H1 (cell line): ENCODE results near the gene DHCR24. TPM values are rescaled to one million over a fixed set of nuclear protein-coding genes. Genes with fewer than 3 reads are reported as not detected.

Experiments
- CTCF ChIA-PET: fragments of 300-600 bp; sonication (Branson Sonifier 250); formaldehyde crosslinking; loops from one replicate; lab custom pipeline; 2021; ENCODE audit not compliant: partially characterized antibody; lab: Charles Lee
- POLR2A ChIA-PET: fragments of 300-600 bp; sonication (Branson Sonifier 250); formaldehyde crosslinking; loops from one replicate; lab custom pipeline; 2021; ENCODE audit warnings: inconsistent platforms; ENCODE audit not compliant: partially characterized antibody; lab: Charles Lee
- DNase-seq, 2 experiments: peaks; one replicate each; pipeline versions ENCODE4 v3.0.0 to v3.0.0-alpha.2; 2010 to 2022; ENCODE audit warnings: low spot score in 2 of 2, low read depth in 1 of 2, mixed read lengths in 1 of 2
- FAIRE-seq: peaks from 2 replicates; lab custom pipeline; 2011; peaks lifted over from hg19 to GRCh38; lab: Jason Lieb, UNC
- H2AFZ ChIP-seq: 2 replicates; pipeline ENCODE4 v1.8.1; 2012; ENCODE audit warnings: low read length, inconsistent platforms
- H2AK5ac ChIP-seq: 2 replicates; pipeline ENCODE4 v1.6.1; 2013; ENCODE audit warnings: low read depth, low read length
- H2BK120ac ChIP-seq: replicated peaks from 2 replicates; pipeline ENCODE3; 2013; ENCODE audit warnings: low read depth, low read length, inconsistent platforms
- H2BK12ac ChIP-seq: 2 replicates; pipeline ENCODE4 v1.6.1; 2013; ENCODE audit warnings: low read depth, low read length
- H2BK15ac ChIP-seq: 2 replicates; pipeline ENCODE4 v1.6.1; 2013; ENCODE audit warnings: low read length
- H2BK20ac ChIP-seq: 2 replicates; pipeline ENCODE4 v1.6.1; 2013; ENCODE audit warnings: low read length
- H2BK5ac ChIP-seq: 2 replicates; pipeline ENCODE4 v1.6.1; 2013; ENCODE audit warnings: low read depth, low read length
- H3K14ac ChIP-seq: 2 replicates; pipeline ENCODE4 v1.6.1; 2013; ENCODE audit warnings: inconsistent platforms; ENCODE audit not compliant: insufficient read length
- H3K18ac ChIP-seq: 2 replicates; pipeline ENCODE4 v1.6.1; 2013; ENCODE audit warnings: low read length; ENCODE audit errors: extremely low read depth
- H3K23ac ChIP-seq: 2 replicates; pipeline ENCODE4 v1.6.1; 2013; ENCODE audit warnings: inconsistent platforms; ENCODE audit not compliant: insufficient read length
- H3K23me2 ChIP-seq: 2 replicates; pipeline ENCODE4 v1.6.1; 2013; ENCODE audit warnings: low read depth, low read length
- H3K27ac ChIP-seq: 2 replicates; pipeline ENCODE4 v1.6.1; 2011; ENCODE audit warnings: low read depth, low read length, inconsistent platforms
- H3K27me3 ChIP-seq, 4 experiments: replicated peaks in 1 of 4; 1 replicate in 1 of 4; 2 replicates in 3 of 4; pipeline versions ENCODE4 v1.6.1 to v1.8.1; 2011 to 2013; ENCODE audit warnings: low read length in 3 of 4, mild to moderate bottlenecking in 3 of 4, inconsistent platforms in 2 of 4, mixed read lengths in 2 of 4, moderate library complexity in 1 of 4; ENCODE audit not compliant: control insufficient read depth in 3 of 4, insufficient read depth in 3 of 4; ENCODE audit errors: extremely low read depth in 1 of 4
- H3K36me3 ChIP-seq, 4 experiments: 2 replicates each; pipeline versions ENCODE4 v1.6.1 to v1.8.1; 2011 to 2013; ENCODE audit warnings: mild to moderate bottlenecking in 4 of 4, low read length in 3 of 4, moderate library complexity in 2 of 4, control low read depth in 1 of 4, inconsistent platforms in 1 of 4; ENCODE audit not compliant: insufficient read depth in 4 of 4, control insufficient read depth in 2 of 4
- H3K4ac ChIP-seq: replicated peaks from 2 replicates; pipeline ENCODE3; 2013; ENCODE audit warnings: low read length, low read depth, mixed read lengths, inconsistent platforms; ENCODE audit not compliant: insufficient read length
- H3K4me1 ChIP-seq, 4 experiments: replicated peaks in 1 of 4; 1 replicate in 1 of 4; 2 replicates in 3 of 4; pipeline versions ENCODE4 v1.6.1 to v1.8.1; 2011 to 2013; ENCODE audit warnings: low read length in 3 of 4, inconsistent platforms in 2 of 4, mixed read lengths in 1 of 4; ENCODE audit not compliant: insufficient read depth in 4 of 4, control insufficient read depth in 3 of 4
- H3K4me2 ChIP-seq, 2 experiments: 2 replicates each; pipeline versions ENCODE4 v1.6.1 to v1.8.1; 2011 to 2013; ENCODE audit warnings: low read depth in 2 of 2, low read length in 2 of 2, control low read depth in 1 of 2, inconsistent platforms in 1 of 2, mild to moderate bottlenecking in 1 of 2; ENCODE audit not compliant: insufficient read depth in 1 of 2
- H3K4me3 ChIP-seq, 4 experiments: fragments of 200-600, 300-600 bp in 1 of 4; sonication (generic), shearing (Covaris generic), sonication (Bioruptor Twin) in 1 of 4; 2 replicates each; pipeline versions ENCODE4 v1.5.1 to v1.8.1; 2011 to 2016; ENCODE audit warnings: low read length in 4 of 4, low read depth in 3 of 4, control low read depth in 2 of 4, inconsistent platforms in 2 of 4, mild to moderate bottlenecking in 2 of 4, mixed read lengths in 1 of 4, moderate library complexity in 1 of 4; ENCODE audit not compliant: insufficient read depth in 2 of 4; ENCODE audit errors: extremely low read depth in 1 of 4
- H3K56ac ChIP-seq: replicated peaks from 2 replicates; pipeline ENCODE3; 2013; ENCODE audit warnings: low read depth, mild to moderate bottlenecking, mixed read lengths, low read length, inconsistent platforms; ENCODE audit not compliant: insufficient read length
- H3K79me1 ChIP-seq: 2 replicates; pipeline ENCODE4 v1.6.1; 2013; ENCODE audit warnings: low read depth, low read length, control low read depth
- H3K79me2 ChIP-seq, 2 experiments: 2 replicates each; pipeline versions ENCODE4 v1.6.1 to v1.8.1; 2012 to 2013; ENCODE audit warnings: low read length in 2 of 2, mild to moderate bottlenecking in 2 of 2, inconsistent platforms in 1 of 2; ENCODE audit not compliant: insufficient read depth in 2 of 2, control insufficient read depth in 1 of 2
- H3K9ac ChIP-seq, 4 experiments: replicated peaks in 1 of 4; 1 replicate in 1 of 4; 2 replicates in 3 of 4; pipeline versions ENCODE4 v1.6.1 to v1.8.1; 2011 to 2013; ENCODE audit warnings: low read depth in 3 of 4, low read length in 3 of 4, control low read depth in 2 of 4, mild to moderate bottlenecking in 2 of 4, moderate library complexity in 2 of 4, inconsistent platforms in 1 of 4; ENCODE audit errors: extremely low read depth in 1 of 4
- H3K9me3 ChIP-seq, 2 experiments: 2 replicates each; pipeline versions ENCODE4 v1.6.1 to v1.8.1; 2012 to 2013; ENCODE audit warnings: mild to moderate bottlenecking in 2 of 2, moderate library complexity in 2 of 2, control low read depth in 1 of 2, inconsistent platforms in 1 of 2, low read depth in 1 of 2, low read length in 1 of 2, mixed read lengths in 1 of 2; ENCODE audit not compliant: insufficient read depth in 2 of 2
- H4K20me1 ChIP-seq, 2 experiments: replicated peaks in 1 of 2; 2 replicates each; pipeline versions ENCODE3 to v1.8.1; 2011 to 2013; ENCODE audit warnings: inconsistent platforms in 2 of 2, low read length in 2 of 2, mild to moderate bottlenecking in 1 of 2; ENCODE audit not compliant: insufficient read depth in 2 of 2, control insufficient read depth in 1 of 2
- H4K5ac ChIP-seq: 2 replicates; pipeline ENCODE4 v1.6.1; 2013; ENCODE audit warnings: low read length, low read depth, mixed read lengths, inconsistent platforms; ENCODE audit not compliant: insufficient read length
- H4K8ac ChIP-seq: 2 replicates; pipeline ENCODE4 v1.8.0; 2013; ENCODE audit warnings: mild to moderate bottlenecking, moderate library complexity, low read length, inconsistent platforms; ENCODE audit not compliant: insufficient read depth; ENCODE audit errors: extremely low read depth
- H4K91ac ChIP-seq: replicated peaks from 2 replicates; pipeline ENCODE3; 2013; ENCODE audit warnings: low read length, mixed read lengths, inconsistent platforms; ENCODE audit not compliant: insufficient read length
- ATF2 ChIP-seq: IDR thresholded peaks from 2 replicates; pipeline ENCODE4 v1.6.1; 2012; ENCODE audit warnings: low read length, inconsistent platforms
- GABPA ChIP-seq: IDR thresholded peaks from 2 replicates; pipeline ENCODE4 v1.6.1; 2011; ENCODE audit warnings: mild to moderate bottlenecking, low read length, moderate library complexity, borderline replicate concordance; ENCODE audit not compliant: insufficient read depth
- JUND ChIP-seq: IDR thresholded peaks from 2 replicates; pipeline ENCODE4 v1.6.1; 2011; ENCODE audit warnings: mild to moderate bottlenecking, improper control_type of control experiment, low read length
- KDM1A ChIP-seq: fragments of 200-600, 300-600 bp; sonication (generic); IDR thresholded peaks from 2 replicates; pipeline ENCODE4 v1.7.1; 2016; ENCODE audit warnings: mild to moderate bottlenecking, low read length, borderline replicate concordance
- MAFK ChIP-seq: IDR thresholded peaks from 2 replicates; pipeline ENCODE4 v1.6.1; 2012; ENCODE audit warnings: low read depth, mild to moderate bottlenecking, improper control_type of control experiment, low read length
- RBBP5 ChIP-seq: IDR thresholded peaks from 2 replicates; pipeline ENCODE4 v1.7.1; 2012; ENCODE audit warnings: low read depth, mild to moderate bottlenecking, inconsistent platforms, low read length, moderate library complexity, borderline replicate concordance
- RNF2 ChIP-seq: fragments of 200-900, 300-1000 bp; sonication (generic); IDR thresholded peaks from 2 replicates; pipeline ENCODE4 v1.7.1; 2016; ENCODE audit warnings: borderline replicate concordance, low read depth, mild to moderate bottlenecking, antibody characterized with exemption, low read length; ENCODE audit not compliant: poor library complexity, severe bottlenecking; ENCODE audit errors: missing control alignments
- WGBS, 2 experiments: shearing (Covaris generic) in 1 of 2; methylation state at CpG; one replicate each; pipeline versions ENCODE4 v1.1.6 to v1.1.7; 2013 to 2015; ENCODE audit warnings: low lambda C conversion rate in 2 of 2, mixed read lengths in 2 of 2, inconsistent platforms in 1 of 2, low coverage in 1 of 2, missing lambda C conversion rate in 1 of 2; ENCODE audit not compliant: insufficient replicate concordance in 2 of 2, insufficient coverage in 1 of 2, insufficient read length in 1 of 2; ENCODE audit errors: extremely low coverage in 1 of 2, missing lambda C conversion rate in 1 of 2; 5-methylcytosine and 5-hydroxymethylcytosine counted together
- polyA plus RNA-seq, 7 experiments: library from polyadenylated mRNA; depleted of rRNA in 3 of 7; stranded (reverse) in 5 of 7; unstranded in 2 of 7; fragments of >200 nt in 5 of 7; fragments of 200-250 nt in 2 of 7; gene quantifications; 1 replicate in 5 of 7; 2 replicates in 1 of 7; 4 replicates in 1 of 7; pipeline versions ENCODE4 v1.2.1 to v1.2.3, GENCODE V29; 2011 to 2013; ENCODE audit warnings: missing spikeins in 2 of 7, mixed read lengths in 2 of 7
- total RNA-seq: library from RNA; stranded (reverse); fragmentation: NEBNext Ultra II Directional; extraction: Animal tissue kit (Norgen Biotek cat#: 25700); gene quantifications from 2 replicates; pipeline ENCODE4 v1.2.1, GENCODE V29; 2021
- TF ChIP-seq, protein P1 (sequence below): IDR thresholded peaks from 2 replicates; pipeline ENCODE4 v1.6.1; 2012; ENCODE audit warnings: inconsistent platforms

The DHCR24 gene
- total and polyA plus RNA-seq, 2 of the 8 experiments (the other 6 are each of a cell fraction or from before 2014, with no cell fraction given): 370 to 419 TPM

DNA sequence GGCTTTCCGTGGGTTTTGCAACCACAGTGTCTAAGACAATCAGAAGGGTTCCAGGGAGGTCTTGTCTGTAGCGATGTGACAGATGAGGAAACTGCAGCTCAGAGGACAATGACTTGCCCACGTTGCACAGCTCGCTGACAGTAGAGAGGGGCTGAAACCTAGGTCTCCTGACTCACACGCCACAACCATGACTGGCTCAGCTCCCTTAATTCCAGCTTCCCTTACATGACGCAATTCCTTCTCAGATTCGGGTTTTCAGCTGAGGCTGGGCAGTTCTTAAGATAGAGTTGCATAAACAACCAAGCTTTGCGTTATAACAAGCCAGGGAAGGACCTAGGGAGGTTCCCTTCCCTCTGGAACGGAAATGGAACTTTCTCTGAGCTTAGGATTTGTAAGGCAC, 36.3 kb downstream of the DHCR24 start:
- FAIRE-seq (no peak), DNase-seq (no peak)
- Histone ChIP-seq H4K91ac (no peak overlapping the region), H3K23ac (no peak overlapping the region), H2BK5ac (no peak overlapping the region), H3K23me2 (no peaks in the 10 kb centered on the region), H3K9me3 (no peaks in the 10 kb centered on the region), H3K4me1 (no peaks in the 10 kb centered on the region), H2BK15ac (no peak overlapping the region), H3K14ac (no peak overlapping the region), H4K5ac (no peak overlapping the region), H3K4me3 (no peak overlapping the region), H2AFZ (no peak overlapping the region), H3K4me2 (no peak overlapping the region), H3K4ac (no peak overlapping the region), H3K79me1 (no peaks in the 10 kb centered on the region), H3K36me3 (peaks cover 39 to 69% (median 63%) of the 10 kb centered on the region in 4 experiments), H2BK120ac (no peak overlapping the region), H2BK20ac (no peak overlapping the region), H3K56ac (no peak overlapping the region), H4K8ac (no peak overlapping the region; the same call in 1 of the 2 replicates), H2BK12ac (no peak overlapping the region), H3K18ac (no peak overlapping the region), H3K9ac (no peak overlapping the region), H3K27ac (no peak overlapping the region), H3K27me3 (no peaks in the 10 kb centered on the region), H3K79me2 (no peaks in the 10 kb centered on the region), H4K20me1 (peaks cover 10 to 25% of the 10 kb centered on the region in 2 experiments), H2AK5ac (no peak overlapping the region)
- ChIA-PET POLR2A (no interaction called here), CTCF (interaction anchor here (0.5 to 3.6 kb wide), 6 partner anchors 44 to 891 kb away, joined by 3 to 11 read pairs (median 3); a partner anchor contains a TSS)
- TF ChIP-seq, protein P1, sequence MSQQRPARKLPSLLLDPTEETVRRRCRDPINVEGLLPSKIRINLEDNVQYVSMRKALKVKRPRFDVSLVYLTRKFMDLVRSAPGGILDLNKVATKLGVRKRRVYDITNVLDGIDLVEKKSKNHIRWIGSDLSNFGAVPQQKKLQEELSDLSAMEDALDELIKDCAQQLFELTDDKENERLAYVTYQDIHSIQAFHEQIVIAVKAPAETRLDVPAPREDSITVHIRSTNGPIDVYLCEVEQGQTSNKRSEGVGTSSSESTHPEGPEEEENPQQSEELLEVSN: no peak
- no peak for TF ChIP-seq MAFK
- TF ChIP-seq RBBP5: no peak
- no peak for TF ChIP-seq JUND
- TF ChIP-seq GABPA: no peak
- TF ChIP-seq ATF2: no peak
- TF ChIP-seq RNF2: no peak
- no peak for TF ChIP-seq KDM1A
- WGBS, 2 experiments: 92% methylated on average over 9 of the region's 9 CpGs; no CpG with 5 or more reads in 1 of the 2 experiments
